Cardiac fibroblast (primary cell): ENCODE data around the gene CLIP4.

Experiments used
- DNase-seq, 2 donors: peaks; one replicate each; pipeline versions ENCODE4 v3.0.0 to v3.0.0-alpha.2; 2010; ENCODE audit warnings: low read depth in 2 of 2
- H3K4me3 ChIP-seq, 2 donors: replicated peaks in 1 of 2; 1 replicate in 1 of 2; 2 replicates in 1 of 2; pipeline ENCODE4 v1.5.1; 2011; ENCODE audit warnings: low read depth in 2 of 2, low read length in 2 of 2, mild to moderate bottlenecking in 2 of 2, moderate library complexity in 1 of 2
- TF ChIP-seq, protein P1 (sequence below): IDR thresholded peaks from one replicate; pipeline ENCODE4 v1.5.1; 2011; ENCODE audit warnings: low read depth, mild to moderate bottlenecking, low read length, inconsistent platforms

Gene CLIP4

DNA sequence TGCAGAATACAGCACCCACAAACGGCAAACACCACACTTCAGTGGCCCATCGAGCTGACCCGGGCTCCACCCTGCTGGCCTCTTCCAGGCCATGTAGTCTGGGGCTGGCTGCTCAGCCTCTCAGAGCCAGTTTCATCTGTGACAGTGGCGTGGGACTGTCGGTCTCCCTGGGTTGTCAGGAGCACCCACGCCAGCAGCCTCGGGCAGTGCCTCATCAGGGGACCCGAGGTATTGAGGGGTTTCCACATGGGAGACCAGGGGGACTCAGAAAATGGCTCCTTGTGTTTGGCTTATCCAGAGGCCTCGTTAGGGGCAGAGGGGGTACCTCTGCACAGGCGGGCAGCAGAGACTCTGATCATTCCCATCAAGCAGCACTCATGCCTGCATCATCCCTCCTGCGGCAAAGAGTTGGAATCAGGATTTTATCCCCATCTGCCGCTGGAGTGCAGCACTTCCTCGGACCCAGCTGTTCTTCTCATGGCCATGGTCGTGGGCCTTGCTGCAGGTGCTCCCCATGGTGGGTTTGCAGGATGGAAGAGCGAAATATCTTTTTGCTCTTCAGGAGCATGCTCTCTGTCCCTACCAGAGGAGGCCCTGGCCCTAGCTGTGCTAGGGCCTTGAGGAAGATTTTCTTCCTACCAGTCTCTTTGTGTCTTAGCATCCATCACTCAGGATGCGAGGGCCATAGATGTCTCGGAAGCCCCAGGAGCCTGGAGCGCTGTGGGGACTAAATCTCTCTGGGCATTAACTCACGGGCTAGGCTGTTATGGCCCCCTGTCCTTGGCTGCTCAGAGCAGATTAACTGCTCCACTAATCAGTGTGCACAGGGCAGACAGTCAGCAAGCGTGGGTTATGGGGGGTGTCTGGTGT, 100.8 kb downstream of the CLIP4 start:
- no peak for DNase-seq
- no peak overlapping the region for H3K4me3 ChIP-seq
- TF ChIP-seq, protein P1, sequence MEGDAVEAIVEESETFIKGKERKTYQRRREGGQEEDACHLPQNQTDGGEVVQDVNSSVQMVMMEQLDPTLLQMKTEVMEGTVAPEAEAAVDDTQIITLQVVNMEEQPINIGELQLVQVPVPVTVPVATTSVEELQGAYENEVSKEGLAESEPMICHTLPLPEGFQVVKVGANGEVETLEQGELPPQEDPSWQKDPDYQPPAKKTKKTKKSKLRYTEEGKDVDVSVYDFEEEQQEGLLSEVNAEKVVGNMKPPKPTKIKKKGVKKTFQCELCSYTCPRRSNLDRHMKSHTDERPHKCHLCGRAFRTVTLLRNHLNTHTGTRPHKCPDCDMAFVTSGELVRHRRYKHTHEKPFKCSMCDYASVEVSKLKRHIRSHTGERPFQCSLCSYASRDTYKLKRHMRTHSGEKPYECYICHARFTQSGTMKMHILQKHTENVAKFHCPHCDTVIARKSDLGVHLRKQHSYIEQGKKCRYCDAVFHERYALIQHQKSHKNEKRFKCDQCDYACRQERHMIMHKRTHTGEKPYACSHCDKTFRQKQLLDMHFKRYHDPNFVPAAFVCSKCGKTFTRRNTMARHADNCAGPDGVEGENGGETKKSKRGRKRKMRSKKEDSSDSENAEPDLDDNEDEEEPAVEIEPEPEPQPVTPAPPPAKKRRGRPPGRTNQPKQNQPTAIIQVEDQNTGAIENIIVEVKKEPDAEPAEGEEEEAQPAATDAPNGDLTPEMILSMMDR: no peak

DNA sequence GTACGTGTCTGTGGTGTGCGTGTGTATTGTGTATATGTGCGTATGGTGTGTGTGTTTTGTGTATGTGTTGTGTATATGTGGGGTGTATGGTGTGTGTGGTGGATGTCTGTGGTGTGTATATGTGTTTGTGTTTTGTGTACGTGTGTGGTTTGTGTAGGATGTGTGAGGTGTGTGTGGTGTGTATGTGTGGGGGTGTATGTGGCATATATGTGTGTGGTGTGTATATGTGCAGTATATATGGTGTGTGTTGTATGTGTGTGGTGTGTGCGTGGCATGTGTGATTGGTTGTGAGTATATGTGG, 101.3 kb downstream of the CLIP4 start:
- H3K4me3 ChIP-seq: no peak overlapping the region
- no peak for DNase-seq
- TF ChIP-seq, protein P1: no peak

DNA sequence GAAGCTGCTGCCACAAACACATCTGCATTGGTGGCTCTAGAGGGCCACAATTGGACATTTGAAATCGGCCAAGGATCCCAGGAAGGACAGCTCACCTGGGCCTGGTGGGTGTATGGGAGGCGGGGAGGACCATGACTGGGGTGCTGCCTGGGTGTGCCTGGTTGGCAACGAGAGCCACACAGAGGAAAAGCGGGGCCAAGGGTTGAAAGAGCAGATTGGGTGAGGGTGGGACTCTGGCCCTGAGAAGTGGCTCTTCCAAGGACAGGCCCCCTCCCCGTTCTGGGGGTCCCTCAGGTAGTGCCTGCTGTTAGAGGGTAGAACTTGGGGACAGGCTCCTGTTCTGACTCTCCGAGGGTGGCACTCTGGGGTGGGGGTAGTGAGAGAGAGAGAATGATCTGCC, 102.9 kb downstream of the CLIP4 start:
- no peak for DNase-seq

DNA sequence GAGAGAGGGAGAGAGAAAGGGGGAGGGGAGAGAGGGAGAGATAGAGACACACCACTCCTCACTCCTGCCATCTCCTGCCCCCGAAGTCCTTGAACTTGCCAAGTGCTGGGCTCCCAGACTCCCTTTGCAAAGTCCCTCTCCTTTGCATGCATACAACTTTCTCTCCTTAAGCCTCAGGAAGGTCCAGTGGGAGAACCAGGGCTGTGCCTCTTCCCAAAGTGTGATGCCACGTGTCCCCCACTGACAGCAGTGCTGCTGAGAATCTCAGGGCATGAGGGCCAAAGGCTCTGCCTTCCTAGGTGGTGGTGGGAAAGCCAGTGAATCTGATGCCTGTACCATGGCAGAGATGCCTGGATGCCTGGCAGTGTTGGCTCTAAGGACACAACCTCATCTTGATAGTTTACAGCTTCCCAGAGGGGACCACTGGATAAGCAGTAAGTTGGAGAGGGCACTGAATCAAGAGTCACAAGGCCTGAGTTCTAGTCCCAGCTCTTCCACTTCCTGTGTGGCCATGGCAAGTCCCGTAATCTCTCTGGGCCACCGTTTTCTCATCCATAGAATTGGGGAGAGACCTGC, 103.4 kb downstream of the CLIP4 start:
- no peak for DNase-seq
- H3K4me3 ChIP-seq: no peak overlapping the region
- TF ChIP-seq, protein P1: no peak

More for the DNA sequence above, 102.9 kb downstream of the CLIP4 start:
- TF ChIP-seq, protein P1: no peak
- no peak overlapping the region for H3K4me3 ChIP-seq

DNA sequence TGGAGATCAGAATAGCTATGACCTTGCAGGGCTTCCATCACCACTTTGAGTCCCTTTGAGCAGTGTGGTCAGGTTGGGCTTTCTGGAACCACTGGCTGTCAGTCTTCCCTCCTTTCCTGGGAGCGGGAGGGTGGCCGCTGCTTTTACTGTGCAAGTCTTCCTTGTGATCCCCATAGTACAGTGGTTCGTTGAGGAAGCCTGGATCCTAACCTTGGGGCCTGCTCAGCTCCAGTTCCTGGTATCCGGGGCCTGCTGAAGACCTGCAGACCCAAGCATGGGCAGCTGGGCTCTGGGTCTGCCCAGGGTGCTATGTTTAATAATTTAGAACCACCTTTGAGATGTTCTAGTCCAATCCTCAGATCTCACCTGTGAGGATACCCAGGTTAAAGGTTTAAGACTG, 104.2 kb downstream of the CLIP4 start:
- no peak for DNase-seq
- TF ChIP-seq, protein P1: no peak
- H3K4me3 ChIP-seq: no peak overlapping the region

DNA sequence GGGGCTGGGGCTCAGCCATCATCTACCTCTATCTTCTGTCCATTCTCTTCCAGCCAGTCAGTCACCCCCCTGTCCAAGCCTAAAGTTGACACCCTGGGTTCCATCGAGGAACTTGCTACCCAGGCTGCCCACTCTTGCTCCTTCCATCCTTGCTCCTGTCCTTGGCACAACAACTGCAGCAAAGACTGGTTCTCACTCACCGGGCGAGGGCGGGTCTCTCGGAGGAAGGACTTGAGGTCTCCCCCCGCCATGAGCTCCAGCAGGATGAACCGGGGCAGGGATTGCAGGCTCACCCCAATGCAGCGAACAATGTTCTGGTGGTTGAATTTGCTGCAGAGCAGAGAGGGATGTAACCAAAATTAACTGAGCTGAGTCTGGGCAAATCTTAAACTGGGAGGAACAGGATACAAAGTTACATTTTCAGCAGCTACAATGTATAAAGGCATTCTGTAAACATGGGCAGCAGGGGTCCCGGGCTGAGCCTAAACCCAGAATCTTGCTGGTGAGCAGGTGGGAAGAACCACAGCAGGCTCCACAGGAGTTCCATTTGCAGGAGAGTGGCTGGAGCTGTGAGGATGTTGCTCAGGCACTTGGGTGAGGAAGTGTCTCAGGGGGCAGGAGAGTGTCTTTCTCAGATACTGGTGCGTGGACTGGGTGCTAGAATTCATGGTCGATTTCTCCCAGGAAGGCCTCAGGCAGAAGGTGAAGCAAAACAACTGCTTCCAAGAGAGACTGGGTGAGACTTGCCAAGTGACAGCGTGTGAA, 105.5 kb downstream of the CLIP4 start:
- H3K4me3 ChIP-seq: no peak overlapping the region
- TF ChIP-seq, protein P1: no peak
- DNase-seq: no peak
